DND-41 (cell line): ENCODE data around the gene GPR161.

Experiments
- ATAC-seq: fragments of 200-7000 bp; cut with Tn5 transposase; 3 replicates; pipeline ENCODE4 v1.9.1; 2021; ENCODE audit warnings: low read depth; ENCODE audit not compliant: insufficient read depth
- DNase-seq: peaks from one replicate; pipeline ENCODE4 v3.0.0-alpha.2; 2020
- H2AFZ ChIP-seq: 2 replicates; pipeline ENCODE4 v1.6.0; 2012; ENCODE audit warnings: low read depth, low read length
- H3K27ac ChIP-seq: 2 replicates; pipeline ENCODE4 v1.5.1; 2012; ENCODE audit warnings: low read length, inconsistent platforms
- H3K27me3 ChIP-seq: fragments of 200-600 bp; sonication (generic); 2 replicates; pipeline ENCODE4 v1.6.0; 2012; ENCODE audit warnings: low read length, mild to moderate bottlenecking, inconsistent platforms; ENCODE audit not compliant: insufficient read depth, poor library complexity
- H3K36me3 ChIP-seq: 2 replicates; pipeline ENCODE4 v1.5.1; 2012; ENCODE audit warnings: low read length, inconsistent platforms; ENCODE audit not compliant: insufficient read depth
- H3K4me1 ChIP-seq: 2 replicates; pipeline ENCODE4 v1.5.1; 2012; ENCODE audit warnings: mild to moderate bottlenecking, low read length; ENCODE audit not compliant: insufficient read depth
- H3K4me2 ChIP-seq: 2 replicates; pipeline ENCODE4 v1.6.0; 2012; ENCODE audit warnings: mild to moderate bottlenecking, moderate library complexity, low read length, inconsistent platforms; ENCODE audit not compliant: insufficient read depth
- H3K4me3 ChIP-seq, 2 experiments: fragments of 200-600 bp in 1 of 2; shearing (Covaris generic) in 1 of 2; 2 replicates each; pipeline ENCODE4 v1.5.1; 2012 to 2016; ENCODE audit warnings: inconsistent platforms in 2 of 2, low read length in 2 of 2, mild to moderate bottlenecking in 2 of 2, low read depth in 1 of 2, moderate library complexity in 1 of 2
- H3K79me2 ChIP-seq: 2 replicates; pipeline ENCODE4 v1.6.0; 2012; ENCODE audit warnings: low read length, inconsistent platforms; ENCODE audit not compliant: insufficient read depth
- H3K9ac ChIP-seq: 2 replicates; pipeline ENCODE4 v1.6.0; 2012; ENCODE audit warnings: low read depth, mild to moderate bottlenecking, inconsistent platforms, low read length, moderate library complexity
- H3K9me3 ChIP-seq: 2 replicates; pipeline ENCODE4 v1.5.1; 2012; ENCODE audit warnings: low read length, moderate library complexity, mild to moderate bottlenecking, inconsistent platforms; ENCODE audit not compliant: insufficient read depth, severe bottlenecking
- H4K20me1 ChIP-seq: 2 replicates; pipeline ENCODE4 v1.6.0; 2012; ENCODE audit warnings: low read length; ENCODE audit not compliant: insufficient read depth
- CTCF ChIP-seq: IDR thresholded peaks from 2 replicates; pipeline ENCODE4 v1.5.1; 2012; ENCODE audit warnings: borderline replicate concordance, low read length, moderate library complexity, mild to moderate bottlenecking; ENCODE audit not compliant: poor library complexity, severe bottlenecking; ENCODE audit errors: extremely low read depth
- EZH2 ChIP-seq: IDR thresholded peaks from 3 replicates; pipeline ENCODE4 v1.6.1; 2012; ENCODE audit warnings: borderline replicate concordance, low read depth, mild to moderate bottlenecking, moderate library complexity, low read length, inconsistent platforms; ENCODE audit not compliant: severe bottlenecking

Gene GPR161

DNA sequence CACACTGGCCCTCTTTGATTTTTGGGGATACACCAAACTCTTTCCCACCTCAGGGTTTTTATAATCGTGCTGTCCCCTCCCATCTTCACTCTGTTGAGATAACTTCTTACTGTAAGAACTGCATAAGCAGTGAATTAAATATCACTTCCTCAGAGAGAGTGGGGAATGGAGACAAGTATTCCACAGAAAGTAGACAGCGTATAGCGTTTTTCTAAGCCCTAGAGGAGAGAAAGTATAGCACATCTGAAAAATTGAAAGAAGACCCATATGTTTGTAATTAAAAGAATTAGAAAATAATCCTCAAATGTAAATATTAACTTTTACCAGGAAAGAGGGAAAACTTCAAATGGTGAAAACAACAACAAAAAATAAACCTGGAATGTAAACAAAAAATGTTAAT lies 67.3 kb downstream of the GPR161 start:
- Histone ChIP-seq H3K4me1 (no peaks in the 10 kb centered on the region), H3K36me3 (peaks cover 87% of the 10 kb centered on the region)
- no peak for TF ChIP-seq CTCF
- no peak for TF ChIP-seq EZH2

DNA sequence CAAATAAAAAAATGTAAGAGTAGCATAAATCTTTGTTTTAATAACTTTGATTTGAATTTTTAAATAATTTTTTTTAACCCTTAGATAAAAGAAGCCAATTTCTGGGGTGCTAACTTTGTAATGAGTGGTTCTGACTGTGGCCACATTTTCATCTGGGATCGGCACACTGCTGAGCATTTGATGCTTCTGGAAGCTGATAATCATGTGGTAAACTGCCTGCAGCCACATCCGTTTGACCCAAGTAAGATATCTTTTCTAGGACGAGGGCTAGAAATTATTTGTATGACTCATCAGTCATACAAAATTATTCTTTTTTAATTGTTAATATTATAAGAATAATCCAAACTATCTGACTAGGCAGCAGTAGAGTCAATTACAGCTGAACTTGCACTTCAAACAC lies 71.2 kb downstream of the GPR161 start:
- no peaks in the 10 kb centered on the region for H3K79me2 ChIP-seq
- peaks cover 61% of the 10 kb centered on the region for H3K36me3 ChIP-seq
- TF ChIP-seq EZH2: no peak

More for the DNA sequence above, 67.3 kb downstream of the GPR161 start:
- H3K9ac ChIP-seq: no peak overlapping the region
- ATAC-seq (no peak), DNase-seq (no peak)
- no peaks in the 10 kb centered on the region for H3K9me3 ChIP-seq
- H3K79me2 ChIP-seq: no peaks in the 10 kb centered on the region
- H3K27me3 ChIP-seq: no peaks in the 10 kb centered on the region
- H2AFZ ChIP-seq: no peak overlapping the region
- no peaks in the 10 kb centered on the region for H4K20me1 ChIP-seq
- no peak overlapping the region for H3K27ac ChIP-seq
- no peak overlapping the region for H3K4me3 ChIP-seq
- H3K4me2 ChIP-seq: no peak overlapping the region

GRCh38 chr1:168064216-168064615 lies 72.5 kb downstream of the GPR161 start:
- Histone ChIP-seq H3K27ac (no peak overlapping the region), H3K79me2 (no peaks in the 10 kb centered on the region), H3K4me2 (no peak overlapping the region), H3K4me3 (no peak overlapping the region), H2AFZ (no peak overlapping the region), H3K9me3 (no peaks in the 10 kb centered on the region), H3K9ac (no peak overlapping the region), H3K27me3 (no peaks in the 10 kb centered on the region), H3K36me3 (peaks cover 59% of the 10 kb centered on the region), H4K20me1 (no peaks in the 10 kb centered on the region), H3K4me1 (no peaks in the 10 kb centered on the region)
- ATAC-seq: no peak
- DNase-seq: no peak
- no peak for TF ChIP-seq CTCF
- no peak for TF ChIP-seq EZH2

More for the DNA sequence above, 71.2 kb downstream of the GPR161 start:
- Histone ChIP-seq H3K27ac (no peak overlapping the region), H3K27me3 (no peaks in the 10 kb centered on the region), H2AFZ (no peak overlapping the region), H4K20me1 (no peaks in the 10 kb centered on the region), H3K4me1 (no peaks in the 10 kb centered on the region), H3K4me2 (no peak overlapping the region), H3K9ac (no peak overlapping the region), H3K9me3 (no peaks in the 10 kb centered on the region), H3K4me3 (no peak overlapping the region)
- no peak for DNase-seq
- no peak for ATAC-seq

DNA sequence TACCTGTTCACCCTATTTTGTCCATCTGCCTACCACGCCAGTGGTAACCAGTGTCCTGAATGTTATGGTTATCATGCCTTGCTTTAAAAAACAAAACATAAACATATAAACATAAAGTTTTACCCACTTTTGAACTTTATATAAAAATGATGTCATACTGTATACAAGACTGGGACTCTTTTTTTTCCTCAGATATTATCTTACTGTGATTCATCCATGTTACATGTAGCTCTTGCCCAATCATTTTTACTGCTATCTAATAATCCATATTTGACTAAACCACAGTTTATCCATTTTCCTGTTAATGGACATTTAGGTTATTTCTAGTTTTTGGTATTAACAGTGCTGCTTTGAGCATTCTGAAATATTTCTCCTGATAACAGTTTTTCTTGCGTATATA lies 78.8 kb downstream of the GPR161 start:
- no peak overlapping the region for H3K4me2 ChIP-seq
- H3K79me2 ChIP-seq: no peaks in the 10 kb centered on the region
- H3K4me3 ChIP-seq: no peak overlapping the region
- H3K9ac ChIP-seq: no peak overlapping the region
- TF ChIP-seq CTCF: no peak
- no peak for TF ChIP-seq EZH2
- H3K36me3 ChIP-seq: peaks cover 28% of the 10 kb centered on the region; the same call in 1 of the 2 replicates
- DNase-seq (no peak), ATAC-seq (no peak)
- no peak overlapping the region for H3K27ac ChIP-seq
- no peaks in the 10 kb centered on the region for H3K9me3 ChIP-seq
- H3K4me1 ChIP-seq: no peaks in the 10 kb centered on the region
- H2AFZ ChIP-seq: no peak overlapping the region
- no peaks in the 10 kb centered on the region for H4K20me1 ChIP-seq
- H3K27me3 ChIP-seq: no peaks in the 10 kb centered on the region
